Fibroblast of lung (primary cell): ENCODE data around the gene ITGAE.

Experiments
- CTCF ChIP-seq, 2 donors: IDR thresholded peaks in 1 of 2; conservative IDR thresholded peaks in 1 of 2; 1 replicate in 1 of 2; 2 replicates in 1 of 2; pipeline ENCODE4 v1.5.1; 2011 to 2012; ENCODE audit warnings: low read length in 2 of 2, control low read depth in 1 of 2, inconsistent platforms in 1 of 2, low read depth in 1 of 2, mild to moderate bottlenecking in 1 of 2
- EZH2 ChIP-seq: IDR thresholded peaks from 2 replicates; pipeline ENCODE4 v1.5.1; 2012; ENCODE audit warnings: low read length, control low read depth, mild to moderate bottlenecking; ENCODE audit errors: missing control alignments

- no peak for TF ChIP-seq CTCF (conservative IDR thresholded peaks at IDR 0.05 in 1 of 2, IDR thresholded peaks at IDR 0.05 in 1 of 2; ENCODE audit: low read depth in 1 of 2, low read length in 2 of 2)
- no peak for TF ChIP-seq EZH2
These were observed 73.9 kb downstream of the ITGAE start for GRCh38 chr17:3727041-3727440.
